ENCODE results near the gene KIRREL1.
"Not testable (repeated sequence)": the region's sequence is repeated elsewhere in the genome, so short reads cannot be mapped to it uniquely, and the experiment has no call there.

KIRREL1 gene

GRCh38 chr1:158121604-158122254 is 128.3 kb downstream of the KIRREL1 start:
- Mint-ChIP-seq H3K27me3 (peaks cover 32% of the 10 kb centered on the region), H3K4me1 (ENCODE audit: low read depth) (peaks cover 10% of the 10 kb centered on the region), H3K4me3 (no peak overlapping the region), H3K9me3 (ENCODE audit: low read depth) (no peaks in the 10 kb centered on the region), H3K36me3 (no peaks in the 10 kb centered on the region), H3K27ac (no peak overlapping the region)

- Mint-ChIP-seq H3K4me1 (ENCODE audit: low read depth) (peaks cover 6% of the 10 kb centered on the region), H3K27me3 (peaks cover 29% of the 10 kb centered on the region), H3K27ac (no peak overlapping the region), H3K36me3 (no peaks in the 10 kb centered on the region), H3K9me3 (ENCODE audit: low read depth) (no peaks in the 10 kb centered on the region), H3K4me3 (no peak overlapping the region)
These were observed 129.5 kb downstream of the KIRREL1 start for GRCh38 chr1:158122833-158123388.

DNA sequence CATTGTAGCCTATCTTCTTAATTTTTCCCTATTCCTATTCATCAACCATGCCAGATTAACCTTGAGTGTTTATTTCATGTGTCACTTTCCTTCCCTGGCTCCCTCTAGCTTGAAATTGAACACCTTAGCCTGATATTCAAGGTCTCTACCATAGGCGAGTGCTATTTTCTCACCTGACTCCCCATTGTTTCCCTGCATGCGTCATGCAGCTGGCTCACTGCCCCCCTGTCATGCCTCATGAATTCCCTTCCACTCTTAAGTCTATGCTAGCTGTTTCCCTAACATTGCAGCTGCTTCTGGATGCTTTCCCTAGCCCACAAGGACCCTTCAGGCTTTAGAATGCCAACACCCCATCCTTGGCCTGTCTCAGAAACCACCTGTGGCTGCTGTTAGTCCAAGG is 130.6 kb downstream of the KIRREL1 start:
- H3K36me3 Mint-ChIP-seq = no peaks in the 10 kb centered on the region
- no peaks in the 10 kb centered on the region for H3K9me3 Mint-ChIP-seq (ENCODE audit: low read depth)
- H3K4me1 Mint-ChIP-seq (ENCODE audit: low read depth) = no peaks in the 10 kb centered on the region
- H3K27me3 Mint-ChIP-seq = peaks cover 27% of the 10 kb centered on the region
- no peak overlapping the region for H3K4me3 Mint-ChIP-seq
- H3K27ac Mint-ChIP-seq = no peak overlapping the region

DNA sequence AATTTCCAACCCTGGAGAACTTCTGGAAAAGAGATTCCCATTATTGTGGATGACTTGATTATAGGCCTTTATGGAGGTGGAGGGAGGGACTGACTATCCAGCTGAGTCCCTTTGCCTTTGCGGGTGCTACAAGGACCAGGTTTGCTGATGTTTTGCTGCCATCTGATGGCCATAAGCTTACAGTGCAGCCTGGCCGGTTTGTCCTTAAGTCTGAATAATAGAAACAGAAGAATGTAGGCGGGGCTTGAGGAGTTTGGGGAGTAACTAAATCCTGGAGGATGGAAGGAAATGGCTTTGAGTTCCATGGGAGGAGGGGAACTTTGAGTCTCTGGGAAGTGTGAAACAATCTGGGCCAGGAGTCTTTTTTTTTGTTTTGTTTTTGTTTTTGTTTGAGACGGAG is 131.6 kb downstream of the KIRREL1 start:
- Mint-ChIP-seq H3K4me3 (no peak overlapping the region), H3K9me3 (ENCODE audit: low read depth) (no peaks in the 10 kb centered on the region), H3K36me3 (no peaks in the 10 kb centered on the region), H3K27me3 (peaks cover 23% of the 10 kb centered on the region), H3K27ac (no peak overlapping the region), H3K4me1 (ENCODE audit: low read depth) (no peaks in the 10 kb centered on the region)

DNA sequence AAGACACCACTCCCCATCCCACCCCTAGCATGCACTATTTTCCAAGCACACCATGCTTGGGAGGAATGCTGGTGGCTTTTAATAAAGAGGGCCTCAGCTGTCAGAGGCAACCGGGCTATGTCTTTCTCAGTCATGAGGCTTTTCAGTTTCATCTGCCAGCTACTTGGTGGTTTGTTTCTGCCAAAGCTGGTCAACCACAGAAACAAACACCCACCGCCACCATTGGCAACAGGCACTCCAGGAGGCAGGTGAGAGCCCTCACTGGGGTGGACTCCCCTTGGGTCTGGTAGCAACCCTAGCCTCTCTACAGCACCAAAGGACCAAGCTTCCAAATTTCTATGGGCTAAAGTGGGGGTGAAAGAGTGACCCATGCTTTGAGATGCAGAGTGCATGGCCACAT is 133.0 kb downstream of the KIRREL1 start:
- Mint-ChIP-seq H3K4me3 (no peak overlapping the region), H3K36me3 (no peaks in the 10 kb centered on the region), H3K27me3 (peaks cover 16% of the 10 kb centered on the region), H3K9me3 (ENCODE audit: low read depth) (no peaks in the 10 kb centered on the region), H3K4me1 (ENCODE audit: low read depth) (no peaks in the 10 kb centered on the region), H3K27ac (no peak overlapping the region)

DNA sequence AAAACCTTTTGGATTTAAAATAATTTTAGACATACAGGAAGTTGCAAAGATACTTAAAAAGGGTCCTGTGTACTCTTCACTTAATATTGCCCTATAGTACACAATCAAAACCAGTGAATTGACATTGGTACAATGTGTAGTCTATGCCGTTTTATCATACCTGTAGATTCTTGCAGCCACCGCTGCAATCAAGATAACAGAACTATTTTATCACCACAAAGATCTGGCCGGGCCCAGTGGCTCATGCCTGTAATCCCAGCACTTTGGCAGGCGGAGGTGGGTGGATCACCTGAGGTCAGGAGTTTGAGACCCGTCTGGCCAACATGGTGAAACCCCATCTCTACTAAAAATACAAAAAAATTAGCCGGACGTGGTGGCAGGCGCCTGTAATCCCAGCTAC is 135.1 kb downstream of the KIRREL1 start:
- not testable (repeated sequence) for H3K36me3 Mint-ChIP-seq; H3K4me1 Mint-ChIP-seq (ENCODE audit: low read depth); H3K27ac Mint-ChIP-seq; H3K9me3 Mint-ChIP-seq (ENCODE audit: low read depth); H3K4me3 Mint-ChIP-seq
- H3K27me3 Mint-ChIP-seq = peaks cover 12% of the 10 kb centered on the region

DNA sequence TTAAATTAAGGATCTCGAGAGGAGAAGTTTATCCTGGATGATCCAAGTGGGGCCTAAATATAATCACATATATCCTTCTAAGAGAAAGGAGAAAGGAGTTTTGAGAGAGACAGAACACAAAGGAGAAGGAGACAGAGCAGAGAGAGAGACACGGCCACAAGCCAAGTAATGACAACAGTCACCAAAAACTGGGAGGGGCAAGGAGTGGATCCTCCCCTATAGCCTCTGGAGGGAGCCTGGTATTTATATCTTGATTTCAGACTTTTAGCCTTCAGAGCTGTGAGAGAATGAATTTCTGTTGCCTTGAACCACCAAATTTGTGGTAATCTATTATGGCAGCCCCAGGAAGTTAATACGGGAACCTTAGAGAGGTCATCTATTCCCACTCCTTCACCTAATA is 137.8 kb downstream of the KIRREL1 start:
- Mint-ChIP-seq H3K36me3 (no peaks in the 10 kb centered on the region), H3K4me1 (ENCODE audit: low read depth) (no peaks in the 10 kb centered on the region), H3K27me3 (peaks cover 2% of the 10 kb centered on the region), H3K27ac (no peak overlapping the region), H3K4me3 (no peak overlapping the region), H3K9me3 (ENCODE audit: low read depth) (no peaks in the 10 kb centered on the region)

GRCh38 chr1:158140764-158141192 is 147.3 kb downstream of the KIRREL1 start:
- H3K27ac Mint-ChIP-seq = no peak overlapping the region
- H3K4me3 Mint-ChIP-seq = no peak overlapping the region
- no peaks in the 10 kb centered on the region for H3K27me3 Mint-ChIP-seq
- H3K9me3 Mint-ChIP-seq (ENCODE audit: low read depth) = no peaks in the 10 kb centered on the region
- H3K4me1 Mint-ChIP-seq (ENCODE audit: low read depth) = no peaks in the 10 kb centered on the region
- no peaks in the 10 kb centered on the region for H3K36me3 Mint-ChIP-seq

DNA sequence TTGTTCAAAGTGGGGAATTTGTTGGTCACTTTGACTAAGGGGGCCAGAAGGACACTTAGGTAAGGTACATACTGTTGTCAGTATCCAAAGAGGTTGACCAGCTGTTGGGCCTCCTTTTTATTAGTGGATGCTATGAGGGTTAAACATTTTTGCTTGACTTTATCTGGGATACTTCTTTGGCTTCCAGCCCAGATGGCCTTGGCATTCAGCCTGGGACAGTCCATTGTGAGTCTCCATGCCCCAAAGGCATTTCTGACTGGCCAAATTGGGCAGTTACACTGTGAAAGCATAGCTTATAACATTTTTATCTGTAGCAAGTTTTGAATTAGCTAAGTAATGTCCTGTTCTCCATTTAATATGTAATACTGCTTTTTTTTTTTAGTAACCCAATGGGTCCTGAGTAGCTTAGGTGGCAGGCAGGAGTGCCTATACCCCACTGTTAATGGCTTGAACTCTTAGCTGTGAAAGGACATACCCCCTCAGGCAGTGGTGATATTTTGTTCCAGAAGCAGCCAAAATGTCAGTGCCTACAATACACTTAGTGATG is 151.8 kb downstream of the KIRREL1 start:
- Mint-ChIP-seq H3K9me3 (ENCODE audit: low read depth) (no peaks in the 10 kb centered on the region), H3K4me1 (ENCODE audit: low read depth) (peaks cover 19% of the 10 kb centered on the region), H3K27ac (no peak overlapping the region), H3K4me3 (no peak overlapping the region), H3K27me3 (no peaks in the 10 kb centered on the region), H3K36me3 (no peaks in the 10 kb centered on the region)

- H3K9me3 Mint-ChIP-seq (ENCODE audit: low read depth) = no peaks in the 10 kb centered on the region
- H3K4me3 Mint-ChIP-seq = no peak overlapping the region
- H3K36me3 Mint-ChIP-seq = no peaks in the 10 kb centered on the region
- peaks cover 25% of the 10 kb centered on the region for H3K4me1 Mint-ChIP-seq (ENCODE audit: low read depth)
- H3K27ac Mint-ChIP-seq = no peak overlapping the region
- no peaks in the 10 kb centered on the region for H3K27me3 Mint-ChIP-seq
These were observed 152.7 kb downstream of the KIRREL1 start for GRCh38 chr1:158146165-158146564.

- H3K27me3 Mint-ChIP-seq = no peaks in the 10 kb centered on the region
- no peak overlapping the region for H3K4me3 Mint-ChIP-seq
- no peaks in the 10 kb centered on the region for H3K9me3 Mint-ChIP-seq (ENCODE audit: low read depth)
- no peaks in the 10 kb centered on the region for H3K36me3 Mint-ChIP-seq
- H3K4me1 Mint-ChIP-seq (ENCODE audit: low read depth) = peaks cover 25% of the 10 kb centered on the region
- no peak overlapping the region for H3K27ac Mint-ChIP-seq
These were observed 153.3 kb downstream of the KIRREL1 start for GRCh38 chr1:158146739-158147138.

- Mint-ChIP-seq H3K9me3 (ENCODE audit: low read depth) (no peaks in the 10 kb centered on the region), H3K4me1 (ENCODE audit: low read depth) (peaks cover 25% of the 10 kb centered on the region), H3K27me3 (no peaks in the 10 kb centered on the region), H3K4me3 (no peak overlapping the region), H3K27ac (no peak overlapping the region), H3K36me3 (no peaks in the 10 kb centered on the region)
These were observed 154.0 kb downstream of the KIRREL1 start for GRCh38 chr1:158147401-158147800.

DNA sequence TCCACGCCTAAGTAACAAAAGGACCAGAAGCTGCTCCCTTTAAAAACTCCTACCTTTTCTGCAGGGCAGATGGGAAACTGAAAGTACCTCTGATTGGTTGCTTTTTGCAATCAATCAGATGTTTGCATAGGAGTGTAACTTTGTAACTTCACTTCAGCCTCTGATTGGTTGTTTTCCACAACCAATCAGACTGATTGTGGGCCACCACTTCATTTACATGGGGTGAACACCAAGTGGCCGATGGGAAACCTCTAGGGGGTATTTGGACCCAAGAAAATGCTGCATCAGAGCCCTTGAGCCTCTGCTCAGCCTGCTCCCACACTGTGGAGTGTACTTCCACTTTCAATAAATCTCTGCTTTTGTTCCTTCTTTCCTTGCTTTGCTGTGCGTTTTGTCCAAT is 154.4 kb downstream of the KIRREL1 start:
- Mint-ChIP-seq H3K36me3 (no peaks in the 10 kb centered on the region), H3K4me3 (no peak overlapping the region), H3K4me1 (ENCODE audit: low read depth) (peaks cover 25% of the 10 kb centered on the region), H3K27me3 (no peaks in the 10 kb centered on the region), H3K9me3 (ENCODE audit: low read depth) (no peaks in the 10 kb centered on the region), H3K27ac (no peak overlapping the region)

DNA sequence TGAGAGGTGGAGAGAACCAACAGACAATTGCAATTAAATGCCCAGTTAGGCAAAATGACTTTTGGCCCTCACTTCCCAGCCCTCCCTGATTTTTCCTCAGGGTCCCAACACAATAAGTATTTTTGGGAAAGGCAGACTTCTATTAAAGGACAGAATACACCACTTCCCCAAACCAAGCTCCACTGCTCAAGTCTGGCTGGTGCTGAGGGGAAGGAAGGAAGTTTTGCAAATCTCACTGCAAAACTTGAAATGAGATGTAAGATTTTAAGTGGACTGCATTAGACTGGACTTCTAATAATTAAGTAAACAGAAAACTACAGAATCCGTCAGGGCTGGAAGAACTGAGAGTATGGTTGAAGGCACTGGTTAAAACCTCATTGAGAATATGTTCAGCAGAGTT is 155.0 kb downstream of the KIRREL1 start:
- H3K4me3 Mint-ChIP-seq = peak overlapping the region; percentile 95

GRCh38 chr1:158149175-158149574 is 155.7 kb downstream of the KIRREL1 start:
- peak overlapping the region; percentile 88 for H3K27ac Mint-ChIP-seq

More for the DNA sequence above, 155.0 kb downstream of the KIRREL1 start:
- Mint-ChIP-seq H3K4me1 (ENCODE audit: low read depth) (peaks cover 25% of the 10 kb centered on the region), H3K9me3 (ENCODE audit: low read depth) (no peaks in the 10 kb centered on the region), H3K27ac (peak overlapping the region; percentile 2), H3K36me3 (no peaks in the 10 kb centered on the region), H3K27me3 (no peaks in the 10 kb centered on the region)

More at GRCh38 chr1:158149175-158149574, 155.7 kb downstream of the KIRREL1 start:
- H3K4me1 Mint-ChIP-seq (ENCODE audit: low read depth) = peaks cover 25% of the 10 kb centered on the region
- no peaks in the 10 kb centered on the region for H3K27me3 Mint-ChIP-seq
- no peaks in the 10 kb centered on the region for H3K36me3 Mint-ChIP-seq
- H3K4me3 Mint-ChIP-seq = peak overlapping the region; percentile 95
- H3K9me3 Mint-ChIP-seq (ENCODE audit: low read depth) = no peaks in the 10 kb centered on the region
